Measurements from ENCODE around the gene LHFPL3. TPM values are rescaled to one million over a fixed set of nuclear protein-coding genes. Genes with fewer than 3 reads are reported as not detected.

The LHFPL3 gene
- total RNA-seq, 1 experiment from 2014 or later = 0.83 TPM

DNA sequence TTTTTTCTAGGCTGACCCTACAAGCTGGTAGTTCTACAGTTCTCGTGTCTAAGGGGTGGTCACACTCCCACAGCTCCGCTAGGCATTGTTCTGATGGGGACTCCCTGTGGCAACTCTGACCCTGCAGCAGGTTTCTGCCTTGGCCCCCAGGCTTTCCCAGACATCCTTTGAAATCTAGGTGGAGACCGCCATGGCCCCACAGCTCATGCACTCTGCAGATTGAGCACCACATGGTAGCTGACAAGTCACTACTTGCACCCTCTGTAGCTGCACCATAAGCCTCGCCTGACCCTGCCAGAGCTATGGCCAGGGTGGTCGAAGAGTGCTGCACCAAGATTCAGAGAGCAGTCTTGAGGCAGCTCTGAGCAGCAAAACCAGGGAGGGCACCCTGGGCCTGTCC, 275.6 kb downstream of the LHFPL3 start:
- CTCF ChIA-PET = interaction anchor here (1.0 kb wide), 1 partner anchor 244 kb away, joined by 3 read pairs; no protein-coding TSS in a partner anchor
- no peak for ATAC-seq
- no peak overlapping the region for H3K27ac Mint-ChIP-seq
- H3K27me3 Mint-ChIP-seq (ENCODE audit: low read depth) = no peaks in the 10 kb centered on the region
- no peak for DNase-seq (ENCODE audit: low spot score)
- H3K36me3 Mint-ChIP-seq = no peaks in the 10 kb centered on the region
- H3K4me3 Mint-ChIP-seq = no peak overlapping the region
- H3K4me1 Mint-ChIP-seq = no peaks in the 10 kb centered on the region
- TF ChIP-seq TP53 (CRISPR knock-in tag; IDR thresholded peaks at IDR 0.05) = no peak
- no peak for TF ChIP-seq TCF7 (CRISPR knock-in tag; IDR thresholded peaks at IDR 0.05; ENCODE audit: low read depth)
- TF ChIP-seq HMGA2 (CRISPR knock-in tag; IDR thresholded peaks at IDR 0.05) = no peak
- TF ChIP-seq, protein P1, sequence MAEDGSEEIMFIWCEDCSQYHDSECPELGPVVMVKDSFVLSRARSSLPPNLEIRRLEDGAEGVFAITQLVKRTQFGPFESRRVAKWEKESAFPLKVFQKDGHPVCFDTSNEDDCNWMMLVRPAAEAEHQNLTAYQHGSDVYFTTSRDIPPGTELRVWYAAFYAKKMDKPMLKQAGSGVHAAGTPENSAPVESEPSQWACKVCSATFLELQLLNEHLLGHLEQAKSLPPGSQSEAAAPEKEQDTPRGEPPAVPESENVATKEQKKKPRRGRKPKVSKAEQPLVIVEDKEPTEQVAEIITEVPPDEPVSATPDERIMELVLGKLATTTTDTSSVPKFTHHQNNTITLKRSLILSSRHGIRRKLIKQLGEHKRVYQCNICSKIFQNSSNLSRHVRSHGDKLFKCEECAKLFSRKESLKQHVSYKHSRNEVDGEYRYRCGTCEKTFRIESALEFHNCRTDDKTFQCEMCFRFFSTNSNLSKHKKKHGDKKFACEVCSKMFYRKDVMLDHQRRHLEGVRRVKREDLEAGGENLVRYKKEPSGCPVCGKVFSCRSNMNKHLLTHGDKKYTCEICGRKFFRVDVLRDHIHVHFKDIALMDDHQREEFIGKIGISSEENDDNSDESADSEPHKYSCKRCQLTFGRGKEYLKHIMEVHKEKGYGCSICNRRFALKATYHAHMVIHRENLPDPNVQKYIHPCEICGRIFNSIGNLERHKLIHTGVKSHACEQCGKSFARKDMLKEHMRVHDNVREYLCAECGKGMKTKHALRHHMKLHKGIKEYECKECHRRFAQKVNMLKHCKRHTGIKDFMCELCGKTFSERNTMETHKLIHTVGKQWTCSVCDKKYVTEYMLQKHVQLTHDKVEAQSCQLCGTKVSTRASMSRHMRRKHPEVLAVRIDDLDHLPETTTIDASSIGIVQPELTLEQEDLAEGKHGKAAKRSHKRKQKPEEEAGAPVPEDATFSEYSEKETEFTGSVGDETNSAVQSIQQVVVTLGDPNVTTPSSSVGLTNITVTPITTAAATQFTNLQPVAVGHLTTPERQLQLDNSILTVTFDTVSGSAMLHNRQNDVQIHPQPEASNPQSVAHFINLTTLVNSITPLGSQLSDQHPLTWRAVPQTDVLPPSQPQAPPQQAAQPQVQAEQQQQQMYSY (CRISPR knock-in tag; IDR thresholded peaks at IDR 0.05) = no peak
- no peak for TF ChIP-seq SMAD3 (CRISPR knock-in tag; IDR thresholded peaks at IDR 0.05; ENCODE audit: borderline replicate concordance)
- no peak for TF ChIP-seq ATF2 (CRISPR knock-in tag; IDR thresholded peaks at IDR 0.05; ENCODE audit: borderline replicate concordance, low read depth)
- TF ChIP-seq KAT7 (CRISPR knock-in tag; IDR thresholded peaks at IDR 0.05; ENCODE audit: borderline replicate concordance) = no peak
- TF ChIP-seq HMGXB4 (CRISPR knock-in tag; IDR thresholded peaks at IDR 0.05) = no peak
- TF ChIP-seq, protein P2, sequence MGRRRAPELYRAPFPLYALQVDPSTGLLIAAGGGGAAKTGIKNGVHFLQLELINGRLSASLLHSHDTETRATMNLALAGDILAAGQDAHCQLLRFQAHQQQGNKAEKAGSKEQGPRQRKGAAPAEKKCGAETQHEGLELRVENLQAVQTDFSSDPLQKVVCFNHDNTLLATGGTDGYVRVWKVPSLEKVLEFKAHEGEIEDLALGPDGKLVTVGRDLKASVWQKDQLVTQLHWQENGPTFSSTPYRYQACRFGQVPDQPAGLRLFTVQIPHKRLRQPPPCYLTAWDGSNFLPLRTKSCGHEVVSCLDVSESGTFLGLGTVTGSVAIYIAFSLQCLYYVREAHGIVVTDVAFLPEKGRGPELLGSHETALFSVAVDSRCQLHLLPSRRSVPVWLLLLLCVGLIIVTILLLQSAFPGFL (CRISPR knock-in tag; IDR thresholded peaks at IDR 0.05; ENCODE audit: borderline replicate concordance) = no peak
- no peak for TF ChIP-seq RELA (CRISPR knock-in tag; IDR thresholded peaks at IDR 0.05; ENCODE audit: borderline replicate concordance)
- TF ChIP-seq ZNF396 (CRISPR knock-in tag; IDR thresholded peaks at IDR 0.05; ENCODE audit: borderline replicate concordance) = no peak
- no peak for TF ChIP-seq ETV6 (CRISPR knock-in tag; IDR thresholded peaks at IDR 0.05)
- TF ChIP-seq E2F5 (CRISPR knock-in tag; IDR thresholded peaks at IDR 0.05) = no peak
- TF ChIP-seq FOXP1 (CRISPR knock-in tag; IDR thresholded peaks at IDR 0.05; ENCODE audit: borderline replicate concordance) = no peak
- TF ChIP-seq, protein P3, sequence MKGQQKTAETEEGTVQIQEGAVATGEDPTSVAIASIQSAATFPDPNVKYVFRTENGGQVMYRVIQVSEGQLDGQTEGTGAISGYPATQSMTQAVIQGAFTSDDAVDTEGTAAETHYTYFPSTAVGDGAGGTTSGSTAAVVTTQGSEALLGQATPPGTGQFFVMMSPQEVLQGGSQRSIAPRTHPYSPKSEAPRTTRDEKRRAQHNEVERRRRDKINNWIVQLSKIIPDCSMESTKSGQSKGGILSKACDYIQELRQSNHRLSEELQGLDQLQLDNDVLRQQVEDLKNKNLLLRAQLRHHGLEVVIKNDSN (CRISPR knock-in tag; IDR thresholded peaks at IDR 0.05) = no peak
- TF ChIP-seq SOX15 (CRISPR knock-in tag; IDR thresholded peaks at IDR 0.05) = no peak
- no peak for TF ChIP-seq MYBL2 (CRISPR knock-in tag; IDR thresholded peaks at IDR 0.05)
- no peak for TF ChIP-seq ZSCAN18 (CRISPR knock-in tag; IDR thresholded peaks at IDR 0.05)
- TF ChIP-seq NR2C2 (CRISPR knock-in tag; IDR thresholded peaks at IDR 0.05) = no peak
- H3K9me3 Mint-ChIP-seq = 0 out of 2 replicates have a peak, but pooled peaks cover 4% of the 10 kb centered on the region
- POLR2A ChIA-PET = interaction anchor here (0.6 kb wide), 1 partner anchor 952 kb away, joined by 3 read pairs; no protein-coding TSS in a partner anchor

Measured in WTC11 (cell line).